Measurements from ENCODE around the gene TTC28.

GRCh38 chr22:28247667-28248363, 431.8 kb downstream of the TTC28 start:
- TF ChIP-seq POLR2A (IDR thresholded peaks at IDR 0.05) (no peak), CTCF (IDR thresholded peaks at IDR 0.05) (no peak)
